ENCODE data around the gene FBXO24.

Gene FBXO24

GRCh38 chr7:100598425-100598824 is 12.3 kb downstream of the FBXO24 start:
- no peak for DNase-seq

DNA sequence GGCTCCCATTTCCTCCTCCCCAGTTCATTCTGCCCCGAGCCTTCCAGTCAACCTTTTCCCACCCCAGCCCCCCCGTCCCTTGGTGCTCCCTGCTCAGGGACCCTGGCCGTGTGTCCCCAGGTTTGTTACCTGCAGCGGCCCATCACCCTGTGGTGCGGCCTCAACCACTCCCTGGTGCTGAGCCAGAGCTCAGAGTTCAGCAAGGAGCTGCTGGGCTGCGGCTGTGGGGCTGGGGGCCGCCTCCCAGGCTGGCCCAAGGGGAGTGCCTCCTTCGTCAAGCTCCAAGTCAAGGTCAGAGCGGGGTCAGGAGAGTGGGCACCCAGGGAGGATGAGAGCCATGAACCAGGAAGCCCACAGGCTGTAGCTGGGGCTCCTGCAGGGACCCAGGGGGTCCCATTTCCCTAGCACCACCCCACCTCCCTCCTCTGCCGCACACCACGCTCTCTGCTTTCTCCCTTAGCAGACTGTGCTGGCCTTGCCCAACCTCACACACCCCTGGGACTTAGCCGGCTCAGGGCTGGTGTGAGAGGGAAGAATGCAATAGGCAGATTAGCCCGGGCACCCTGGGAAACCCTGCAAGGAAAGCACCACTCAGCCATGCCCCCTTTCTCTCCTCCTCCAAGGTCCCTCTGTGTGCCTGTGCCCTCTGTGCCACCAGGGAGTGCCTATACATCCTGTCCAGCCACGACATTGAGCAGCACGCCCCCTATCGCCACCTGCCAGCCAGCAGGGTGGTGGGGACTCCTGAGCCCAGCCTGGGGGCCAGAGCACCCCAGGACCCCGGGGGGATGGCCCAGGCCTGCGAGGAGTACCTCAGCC is 14.0 kb downstream of the FBXO24 start:
- no peak for DNase-seq

DNA sequence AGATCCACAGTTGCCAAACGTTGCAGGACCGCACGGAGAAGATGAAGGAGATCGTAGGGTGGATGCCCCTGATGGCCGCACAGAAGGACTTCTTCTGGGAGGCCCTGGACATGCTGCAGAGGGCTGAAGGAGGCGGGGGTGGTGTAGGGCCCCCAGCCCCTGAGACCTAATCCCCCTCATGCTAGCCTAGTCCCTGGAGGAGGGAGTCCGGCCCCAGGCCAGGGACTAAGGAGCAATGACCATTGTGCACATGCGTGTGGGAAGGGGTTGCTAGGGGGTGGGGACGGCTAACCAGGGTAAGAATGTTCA is 14.6 kb downstream of the FBXO24 start:
- no peak for DNase-seq

DNA sequence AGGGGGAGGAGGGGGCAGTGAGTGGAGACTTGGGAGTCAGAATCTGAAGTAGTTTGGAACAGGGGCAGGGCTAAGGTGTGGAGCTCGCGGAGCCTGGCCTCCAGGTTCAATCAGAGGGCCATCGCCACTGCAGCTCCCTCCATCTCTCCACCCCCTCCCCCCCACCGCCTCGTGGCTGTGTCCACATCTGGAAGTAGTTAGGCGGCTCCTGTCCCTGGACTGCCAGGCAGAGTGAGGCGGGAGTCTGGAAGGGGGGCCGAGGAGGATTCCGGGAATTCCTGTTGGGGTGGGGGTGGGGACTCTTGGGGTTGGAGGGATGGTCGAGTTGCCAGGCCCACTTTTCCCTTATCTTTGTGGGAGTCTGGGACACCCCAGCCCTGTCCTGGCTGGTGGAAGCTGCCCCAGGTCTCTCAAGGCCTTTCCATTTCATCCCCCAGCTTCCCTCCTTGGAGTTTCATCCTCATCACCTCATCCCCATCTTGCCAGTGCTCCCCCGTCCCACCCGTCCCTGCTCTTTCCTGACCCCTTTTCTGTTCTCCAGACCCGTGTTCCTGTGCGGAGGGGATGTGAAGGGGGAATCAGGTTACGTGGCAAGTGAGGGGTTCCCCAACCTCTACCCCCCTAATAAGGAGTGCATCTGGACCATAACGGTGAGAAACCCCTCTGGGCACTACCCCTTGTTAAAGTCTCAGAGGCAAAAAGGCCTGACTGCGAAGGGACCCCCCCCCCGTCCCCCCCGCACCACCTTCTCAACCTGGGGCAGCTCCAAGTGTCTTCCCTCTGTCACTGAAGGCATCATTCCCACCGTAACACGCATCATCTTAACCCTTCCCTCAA is 17.0 kb downstream of the FBXO24 start:
- DNase-seq, result no peak

DNA sequence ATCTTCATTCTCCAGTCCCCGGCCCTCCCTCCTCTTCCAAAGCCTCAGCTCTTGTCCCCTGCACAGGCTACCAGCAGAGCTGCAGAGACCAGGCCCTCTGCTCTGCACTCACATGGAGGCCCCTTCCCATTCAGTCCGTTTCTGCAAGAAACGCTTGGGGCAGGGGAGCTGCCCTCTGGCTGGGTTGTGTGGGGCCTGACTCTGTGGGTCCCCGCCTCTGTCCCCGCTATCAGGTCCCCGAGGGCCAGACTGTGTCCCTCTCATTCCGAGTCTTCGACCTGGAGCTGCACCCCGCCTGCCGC is 17.5 kb downstream of the FBXO24 start:
- DNase-seq, result no peak

- no peak for DNase-seq
These were observed 18.2 kb downstream of the FBXO24 start for GRCh38 chr7:100604028-100604975.

DNA sequence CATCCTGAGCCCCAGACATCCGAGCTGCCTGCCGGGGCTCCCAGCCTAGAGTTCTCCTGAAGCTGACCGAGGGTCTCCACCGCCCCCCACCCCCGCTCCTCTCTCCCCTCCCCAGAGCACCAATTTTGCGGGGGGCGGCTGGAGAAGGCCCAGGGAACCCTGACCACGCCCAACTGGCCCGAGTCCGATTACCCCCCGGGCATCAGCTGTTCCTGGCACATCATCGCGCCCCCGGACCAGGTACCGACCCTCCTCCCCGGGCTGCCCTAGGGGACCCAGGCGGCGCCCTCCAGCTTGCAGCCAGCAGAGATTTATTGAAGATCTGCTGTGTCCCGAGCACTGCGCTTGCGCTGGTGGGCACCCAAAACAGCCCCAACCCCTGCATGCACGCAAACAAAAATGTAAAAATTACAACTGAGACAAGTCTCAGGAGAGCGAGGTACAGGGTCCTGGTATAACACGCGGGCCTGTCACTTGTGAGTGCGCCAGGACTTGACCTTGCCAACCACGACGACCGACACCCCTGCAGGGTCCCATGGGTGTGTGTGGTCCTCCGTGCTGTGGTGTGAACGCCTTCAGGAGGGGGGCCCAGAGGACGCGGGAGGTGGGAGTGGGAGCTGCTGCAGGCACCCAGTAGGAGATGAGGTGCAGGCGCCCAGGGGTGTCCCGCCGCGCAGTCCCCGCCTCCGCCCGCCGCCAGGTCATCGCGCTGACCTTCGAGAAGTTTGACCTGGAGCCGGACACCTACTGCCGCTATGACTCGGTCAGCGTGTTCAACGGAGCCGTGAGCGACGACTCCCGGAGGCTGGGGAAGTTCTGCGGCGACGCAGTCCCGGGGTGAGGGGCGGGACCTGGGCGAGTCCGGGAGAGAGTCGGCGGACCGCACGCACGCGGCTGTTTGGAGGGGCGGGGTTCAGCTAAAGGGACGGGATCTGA is 19.1 kb downstream of the FBXO24 start:
- no peak for DNase-seq

- no peak for DNase-seq
These were observed 20.2 kb downstream of the FBXO24 start for GRCh38 chr7:100606313-100606712.

DNA sequence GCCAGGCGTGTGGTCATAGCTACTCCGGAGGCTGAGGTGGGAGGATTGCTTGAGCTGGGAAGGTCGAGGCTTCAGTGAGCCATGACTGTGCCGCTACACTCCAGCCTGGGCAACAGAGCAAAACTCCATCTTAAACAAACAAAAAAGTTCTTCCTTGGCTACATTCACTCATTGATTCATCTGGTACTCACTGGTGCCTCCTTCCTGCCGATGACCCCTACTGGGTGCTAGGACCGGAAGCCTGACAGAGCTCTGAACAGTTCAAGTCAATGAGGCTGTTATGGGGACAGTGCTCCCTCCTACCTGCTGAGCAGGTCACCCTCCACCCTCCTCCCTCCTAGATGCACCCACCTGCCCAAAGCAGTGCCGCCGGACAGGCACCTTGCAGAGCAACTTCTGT is 21.0 kb downstream of the FBXO24 start:
- DNase-seq, result no peak

DNA sequence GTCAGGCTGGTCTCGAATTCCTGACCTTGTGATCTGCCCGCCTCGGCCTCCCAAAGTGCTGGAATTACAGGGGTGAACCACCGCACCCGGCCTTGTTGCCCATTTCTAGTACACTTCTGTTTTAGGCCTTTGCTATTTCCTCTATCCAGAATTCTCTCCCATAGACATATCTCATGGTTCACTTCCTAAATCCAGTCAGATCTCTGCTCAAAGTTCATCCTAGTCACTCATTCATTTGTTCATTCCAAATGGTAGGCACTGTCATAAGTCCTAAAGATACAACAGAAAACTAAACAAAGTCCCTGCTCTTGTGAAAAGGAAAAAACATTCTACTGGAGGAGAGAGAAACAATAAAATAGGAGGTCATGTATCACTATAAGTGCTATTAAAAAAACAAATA is 23.8 kb downstream of the FBXO24 start:
- DNase-seq, result no peak

DNA sequence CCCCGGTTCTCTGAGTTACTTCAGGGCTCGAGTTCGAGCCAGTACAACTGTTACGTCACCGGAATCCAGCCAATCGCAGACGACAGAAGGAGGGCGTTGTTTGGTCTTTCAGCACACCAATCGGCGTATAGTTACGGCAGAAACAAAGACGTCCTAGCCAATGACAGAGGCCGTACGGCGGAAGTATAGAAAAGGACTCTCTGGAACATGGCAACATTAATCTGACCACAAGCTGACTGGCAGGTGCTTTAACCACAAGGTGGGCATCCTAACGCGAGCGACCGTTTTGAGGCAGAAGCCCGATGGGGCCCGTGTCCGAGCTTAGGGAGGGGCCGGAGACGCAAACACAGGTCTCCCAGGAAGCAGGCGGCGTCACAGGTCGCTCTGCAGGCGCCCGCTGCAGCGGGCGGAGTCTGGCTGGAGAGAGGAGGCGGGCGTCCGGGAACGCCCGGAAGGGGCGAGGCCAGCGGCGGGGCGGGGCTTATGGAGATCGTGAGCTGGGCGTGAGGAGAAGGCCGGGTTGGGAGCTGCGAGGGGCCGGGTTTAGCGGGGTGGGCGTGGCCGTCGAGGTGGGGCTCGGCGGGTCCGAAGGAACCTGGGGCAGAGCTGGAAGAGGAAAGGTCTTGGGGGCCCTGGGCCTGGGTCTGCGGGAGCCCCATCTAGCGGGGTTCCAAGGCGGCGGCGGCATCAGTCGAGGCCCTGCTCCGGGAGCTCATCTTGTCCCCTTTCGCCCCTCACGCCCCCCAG is 26.0 kb downstream of the FBXO24 start, which contains the start of gene MOSPD3:
Gene MOSPD3 (plus strand): TSS at position 558 of the 747 bp plus-strand sequence. CDS start 252 bp downstream, outside the sequence.
- DNase-seq, result peak; percentile 86

DNA sequence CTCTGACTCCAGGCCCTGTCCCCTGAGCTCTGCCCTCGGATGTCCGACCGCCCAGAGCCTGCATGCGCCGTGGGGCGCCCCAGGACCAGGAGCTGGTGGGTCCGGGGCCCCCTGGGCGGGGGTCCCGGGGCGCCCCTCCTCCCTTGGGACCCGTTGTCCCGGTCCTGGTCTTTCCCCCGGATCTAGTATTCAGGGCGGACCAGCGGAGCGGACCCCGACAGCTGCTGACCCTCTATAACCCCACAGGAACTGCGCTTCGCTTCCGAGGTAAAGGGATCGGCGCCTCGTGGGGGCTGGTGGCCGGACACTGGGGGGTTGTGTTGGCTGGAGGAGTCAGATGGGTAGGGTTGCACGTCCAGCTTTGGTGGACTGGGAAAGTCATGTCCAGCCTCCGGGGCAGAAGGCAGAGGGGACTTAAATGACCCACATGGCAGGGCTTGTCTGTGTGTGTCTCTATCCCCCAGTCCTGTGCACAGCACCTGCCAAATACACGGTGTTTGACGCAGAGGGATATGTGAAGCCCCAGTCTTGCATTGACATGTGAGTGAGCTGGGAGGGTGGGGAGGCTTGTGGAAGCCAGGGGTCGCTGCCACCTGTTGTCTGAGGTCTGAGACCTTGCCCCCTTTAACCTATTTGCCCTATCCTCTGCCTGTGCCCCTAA is 26.7 kb downstream of the FBXO24 start:
- no peak for DNase-seq

DNA sequence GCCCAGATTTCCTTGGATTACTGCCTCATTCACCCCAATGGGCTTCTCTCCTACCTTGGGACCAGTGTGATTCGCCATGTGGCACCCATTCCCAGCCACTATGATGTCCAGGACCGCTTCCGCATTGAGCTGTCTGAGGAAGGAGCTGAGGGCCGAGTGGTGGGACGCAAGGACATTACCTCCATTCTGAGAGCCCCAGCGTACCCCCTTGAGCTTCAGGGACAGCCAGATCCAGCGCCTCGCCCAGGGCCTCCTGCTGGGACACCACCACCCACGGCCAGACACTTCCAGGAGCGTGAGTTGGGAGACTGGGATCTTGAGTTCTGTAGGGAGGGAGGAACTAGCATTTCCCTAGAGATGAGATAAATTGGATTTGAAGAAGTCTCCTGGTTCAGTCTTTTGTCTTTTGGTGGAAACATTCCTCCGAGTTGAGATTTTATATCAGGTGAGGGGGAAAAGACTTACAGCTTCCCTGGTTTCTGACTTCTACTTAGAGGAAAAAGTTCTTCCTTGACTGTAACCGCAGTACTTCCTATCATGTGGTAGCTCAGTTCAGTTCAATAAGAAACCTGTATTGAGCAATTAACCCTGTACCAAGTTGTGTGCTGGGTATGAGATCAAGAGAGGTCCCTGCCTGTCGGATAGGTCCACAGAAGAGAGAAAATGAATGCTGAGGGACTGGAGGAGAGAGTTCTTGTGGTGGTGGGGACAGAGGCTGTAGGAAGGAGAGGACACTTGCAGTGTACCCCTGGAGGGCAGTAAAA is 27.5 kb downstream of the FBXO24 start:
- DNase-seq, result no peak

- no peak for DNase-seq
These were observed 28.3 kb downstream of the FBXO24 start for GRCh38 chr7:100614308-100614861.

DNA sequence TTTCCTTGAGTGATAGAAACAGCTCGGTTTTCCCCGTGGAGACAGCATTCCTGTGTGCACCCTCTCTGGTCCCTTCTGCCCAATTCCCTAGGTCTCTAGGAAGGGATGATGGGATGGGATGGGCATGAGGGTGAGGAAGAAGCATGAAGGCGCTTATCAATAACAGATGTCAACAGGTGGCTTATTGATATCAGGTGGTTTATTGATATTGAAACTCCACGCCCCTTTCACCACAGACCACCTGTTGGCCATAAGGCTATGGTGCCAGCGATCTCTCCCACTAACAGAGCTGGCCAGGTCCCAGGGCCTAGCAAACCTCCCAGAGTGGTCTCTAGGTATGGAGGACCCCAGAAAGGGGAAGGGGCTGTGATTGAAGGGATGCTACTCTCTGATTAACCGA is 34.1 kb downstream of the FBXO24 start:
- DNase-seq, result no peak

- DNase-seq, result no peak
These were observed 34.7 kb downstream of the FBXO24 start for GRCh38 chr7:100620804-100621203.

DNA sequence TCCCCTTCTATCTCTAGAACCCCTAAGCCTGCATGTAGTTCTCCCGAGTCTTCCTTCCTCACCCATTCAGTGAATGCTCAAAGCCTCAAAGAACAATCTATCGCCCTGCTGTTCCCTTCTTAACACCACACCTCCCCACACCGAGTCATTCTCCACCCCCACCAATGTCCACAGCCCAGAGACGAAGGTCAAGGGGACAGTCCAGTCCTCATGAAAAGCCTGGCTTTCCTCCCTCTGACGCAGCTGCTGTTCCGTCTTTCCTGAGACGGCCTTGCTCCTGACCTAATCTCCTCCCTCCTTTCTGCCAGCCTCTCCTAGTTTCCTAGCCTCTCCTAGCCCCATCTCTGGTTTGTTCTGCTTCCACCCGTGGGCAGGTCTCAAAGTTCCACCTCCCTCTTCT is 35.4 kb downstream of the FBXO24 start:
- no peak for DNase-seq

- DNase-seq, result no peak
These were observed 38.1 kb downstream of the FBXO24 start for GRCh38 chr7:100623951-100624824.

GRCh38 chr7:100626055-100626454 is 39.9 kb downstream of the FBXO24 start:
- no peak for DNase-seq
